CD4-positive, alpha-beta T cell treated with Interleukin-15 for 1 hour (primary cell): Measurements from ENCODE around the gene SLC1A3.

Experiments
- DNase-seq: peaks from one replicate; pipeline ENCODE4 v3.0.0-alpha.2; 2020

SLC1A3 gene

GRCh38 chr5:36600917-36601527 is 5.4 kb upstream of the SLC1A3 start:
- DNase-seq, result no peak

DNA sequence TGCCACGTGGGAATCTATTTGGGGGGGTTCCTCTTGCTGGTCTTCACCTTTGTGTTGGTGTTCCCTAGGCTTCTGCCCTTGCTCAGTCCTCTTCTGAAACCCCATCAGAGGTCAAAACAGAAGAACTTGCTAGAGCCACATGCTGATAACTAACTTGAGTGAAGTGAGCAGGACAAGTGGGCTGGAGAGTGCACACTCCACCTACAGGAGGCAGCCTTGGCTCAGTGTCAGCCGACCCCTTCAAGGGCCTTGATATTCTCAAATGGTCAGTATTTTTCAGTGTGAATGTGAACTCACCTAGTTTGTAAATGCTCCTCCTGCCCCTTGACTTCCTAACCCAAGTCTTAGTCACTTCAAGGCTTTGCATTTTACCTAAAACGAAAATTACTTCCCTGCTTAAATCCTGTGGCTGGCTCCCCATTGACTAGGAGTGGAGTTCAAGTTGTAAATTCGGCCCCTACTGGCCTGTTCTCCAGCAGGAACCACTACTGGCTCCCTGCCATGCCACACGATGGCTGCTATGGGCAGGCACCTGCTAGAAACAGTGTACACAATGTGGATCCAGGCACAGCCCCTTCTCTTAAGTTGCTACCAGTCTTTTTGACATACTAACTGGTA is 3.6 kb upstream of the SLC1A3 start:
- DNase-seq, result no peak

- DNase-seq, result no peak
Observed at GRCh38 chr5:36605241-36605640, 1.2 kb upstream of the SLC1A3 start.

GRCh38 chr5:36606036-36606427 is 374 bp upstream of the SLC1A3 start:
- no peak for DNase-seq

DNA sequence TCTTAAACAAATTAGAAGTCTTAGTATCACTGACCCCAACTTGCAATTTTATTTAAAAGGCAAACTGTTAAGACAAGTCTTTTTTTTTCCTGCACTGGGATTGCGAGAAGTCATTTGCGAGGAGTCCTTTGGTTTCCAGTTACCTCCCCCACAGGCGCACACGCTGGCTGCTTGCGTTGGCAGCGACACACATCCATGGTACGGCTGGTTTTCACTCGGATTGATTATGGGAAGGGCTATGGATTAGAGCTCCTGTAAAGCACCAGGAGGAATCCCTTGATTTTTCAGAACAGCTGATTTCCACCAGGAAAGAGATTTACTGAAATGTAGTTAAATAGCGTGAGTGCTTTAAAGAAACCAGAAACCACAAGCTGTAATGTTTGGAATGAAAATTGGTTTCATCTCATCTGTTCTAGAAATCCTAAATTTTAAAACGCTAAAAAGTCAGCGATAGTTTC is 737 bp downstream of the SLC1A3 start:
- no peak for DNase-seq

DNA sequence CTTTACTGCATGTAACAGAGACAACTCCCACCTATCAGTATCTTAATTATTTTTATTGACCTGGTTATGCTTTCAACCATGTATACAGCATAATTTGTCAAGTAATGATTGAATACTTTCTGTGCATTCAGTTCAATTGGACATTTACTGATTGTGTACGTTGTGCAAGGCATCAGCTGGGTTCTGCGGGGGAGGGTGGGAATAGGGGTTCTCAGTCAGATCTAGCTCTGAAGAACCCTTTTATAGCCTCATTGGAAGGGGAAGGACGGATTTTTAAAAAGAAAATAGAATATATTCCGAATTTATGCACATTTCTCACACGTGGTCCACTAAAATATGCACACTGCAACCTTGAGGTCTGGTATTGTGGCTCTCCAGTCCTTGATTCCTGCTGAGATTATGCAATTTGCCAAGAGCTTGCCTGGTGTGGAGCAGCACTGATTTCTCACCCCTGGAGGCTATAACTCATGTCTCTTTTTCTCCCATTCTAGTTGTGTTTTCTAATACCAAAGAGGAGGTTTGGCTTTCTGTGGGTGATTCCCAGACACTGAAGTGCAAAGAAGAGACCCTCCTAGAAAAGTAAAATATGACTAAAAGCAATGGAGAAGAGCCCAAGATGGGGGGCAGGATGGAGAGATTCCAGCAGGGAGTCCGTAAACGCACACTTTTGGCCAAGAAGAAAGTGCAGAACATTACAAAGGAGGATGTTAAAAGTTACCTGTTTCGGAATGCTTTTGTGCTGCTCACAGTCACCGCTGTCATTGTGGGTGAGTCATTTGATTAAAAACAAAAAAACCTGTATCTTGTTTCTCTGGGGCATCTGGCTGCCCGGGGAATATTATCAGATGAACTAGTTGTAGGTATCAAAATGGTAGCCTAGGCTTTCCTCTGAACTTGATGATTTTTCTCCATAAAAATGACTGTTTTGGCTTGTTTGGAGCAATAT is 1.7 kb downstream of the SLC1A3 start:
- DNase-seq, result no peak

- no peak for DNase-seq
Observed at GRCh38 chr5:36610621-36611020, 4.2 kb downstream of the SLC1A3 start.

DNA sequence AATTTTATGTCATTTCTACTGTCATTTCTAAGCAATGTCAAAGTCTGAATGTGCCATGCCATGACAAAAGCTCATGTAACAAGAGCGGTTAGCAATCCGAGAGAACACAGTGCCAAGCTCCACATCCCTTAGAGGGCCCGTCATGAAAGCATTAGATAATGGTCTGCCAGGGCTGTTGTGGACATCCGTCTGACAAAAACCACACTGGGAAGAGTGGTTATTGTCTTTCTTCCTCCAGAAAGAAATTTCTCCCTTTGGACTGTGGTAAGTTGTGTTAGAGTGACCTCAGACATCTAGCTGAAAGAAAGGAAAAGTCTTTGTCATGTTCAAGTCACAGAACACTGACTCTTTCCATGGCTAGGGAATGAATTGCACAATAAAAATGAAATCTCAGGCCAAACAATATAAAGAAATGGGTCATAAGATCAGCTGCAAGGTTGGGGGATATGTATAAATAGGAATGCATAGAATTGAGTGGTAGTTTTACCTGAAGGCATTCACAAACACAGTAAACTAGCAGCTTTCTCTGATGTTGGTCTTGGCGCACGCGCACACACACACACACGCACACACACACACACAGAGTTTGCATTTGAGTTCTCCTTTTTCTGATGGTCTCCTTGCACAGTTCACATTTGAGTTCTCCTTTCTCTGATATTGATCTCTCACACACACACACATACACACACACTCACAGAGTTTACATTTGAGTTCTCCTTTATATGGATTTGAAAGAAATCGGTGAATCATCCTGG is 5.3 kb downstream of the SLC1A3 start:
- no peak for DNase-seq

DNA sequence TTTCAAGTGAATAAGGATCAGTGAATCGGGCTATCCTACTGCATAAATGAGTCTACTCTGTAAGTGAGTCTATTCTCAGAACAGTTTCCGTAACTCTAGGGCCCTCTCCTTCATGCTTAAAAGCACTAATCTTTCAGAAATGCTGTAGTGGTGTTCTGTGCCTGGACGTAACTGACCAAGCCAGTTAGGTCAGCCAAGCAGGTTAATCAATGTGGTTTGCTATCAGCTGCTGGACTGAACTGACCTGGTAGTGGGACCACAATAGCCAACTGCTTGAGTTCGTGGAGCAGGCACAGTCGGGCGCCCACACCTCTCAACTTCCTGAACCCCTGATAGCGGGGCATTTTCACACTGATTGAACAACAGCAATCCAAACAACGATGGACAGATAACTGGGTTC is 6.8 kb downstream of the SLC1A3 start:
- no peak for DNase-seq

- DNase-seq, result no peak
Observed at GRCh38 chr5:36613771-36614656, 7.6 kb downstream of the SLC1A3 start.

- DNase-seq, result no peak
Observed at GRCh38 chr5:36614657-36615308, 8.4 kb downstream of the SLC1A3 start.

GRCh38 chr5:36619012-36619635 is 12.7 kb downstream of the SLC1A3 start:
- no peak for DNase-seq

- no peak for DNase-seq
Observed at GRCh38 chr5:36621985-36622384, 15.6 kb downstream of the SLC1A3 start.

GRCh38 chr5:36623832-36624231 is 17.4 kb downstream of the SLC1A3 start:
- DNase-seq, result no peak

- DNase-seq, result no peak
Observed at GRCh38 chr5:36624277-36624676, 17.9 kb downstream of the SLC1A3 start.

DNA sequence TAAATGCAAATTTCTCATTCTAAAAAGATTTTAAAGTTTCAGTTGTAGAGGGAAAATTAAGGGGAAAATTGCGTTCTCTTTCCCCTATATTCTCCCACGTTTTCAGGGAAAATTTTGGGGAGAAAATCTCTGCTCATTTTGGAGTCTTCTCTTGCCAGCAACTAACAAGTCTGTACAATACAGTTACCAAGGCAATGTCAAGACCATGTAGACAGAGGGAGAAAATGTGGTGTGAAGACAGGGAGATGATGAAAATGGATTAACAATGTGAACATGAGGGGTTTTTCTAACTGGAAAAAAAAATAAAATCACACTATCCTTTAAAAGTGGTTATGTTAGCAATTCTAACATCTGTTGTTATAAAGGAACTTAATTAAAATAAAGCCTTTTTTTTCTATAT is 22.3 kb downstream of the SLC1A3 start:
- no peak for DNase-seq

- no peak for DNase-seq
Observed at GRCh38 chr5:36629729-36630128, 23.3 kb downstream of the SLC1A3 start.

- DNase-seq, result no peak
Observed at GRCh38 chr5:36630201-36631145, 24.1 kb downstream of the SLC1A3 start.

DNA sequence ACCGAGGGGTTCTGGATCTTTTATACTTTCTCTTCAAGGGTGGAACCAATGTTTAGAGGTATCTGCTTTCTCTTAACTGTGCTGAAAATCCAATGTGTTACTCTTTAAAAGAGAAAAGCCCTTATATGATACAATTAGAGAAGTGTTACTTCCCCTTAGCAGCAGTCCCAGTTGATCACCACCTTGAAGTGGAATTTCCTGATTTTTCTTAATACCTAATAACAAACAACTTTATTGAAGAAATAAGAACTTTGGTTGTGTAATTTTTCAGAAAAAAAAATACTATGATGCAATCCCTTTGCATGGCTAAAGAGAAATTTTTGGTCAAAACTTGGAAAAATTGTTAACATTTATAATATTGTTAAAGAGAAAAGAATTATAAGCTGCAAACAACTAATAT is 24.7 kb downstream of the SLC1A3 start:
- DNase-seq, result no peak
